Inflammatory macrophage treated with lipopolysaccharide for 1 hour (primary cell): Measurements from ENCODE around the gene CPNE6.

Source experiments
- DNase-seq, 2 donors: peaks; one replicate each; pipeline ENCODE4 v3.0.0-alpha.2; 2020 to 2022

Gene CPNE6

DNA sequence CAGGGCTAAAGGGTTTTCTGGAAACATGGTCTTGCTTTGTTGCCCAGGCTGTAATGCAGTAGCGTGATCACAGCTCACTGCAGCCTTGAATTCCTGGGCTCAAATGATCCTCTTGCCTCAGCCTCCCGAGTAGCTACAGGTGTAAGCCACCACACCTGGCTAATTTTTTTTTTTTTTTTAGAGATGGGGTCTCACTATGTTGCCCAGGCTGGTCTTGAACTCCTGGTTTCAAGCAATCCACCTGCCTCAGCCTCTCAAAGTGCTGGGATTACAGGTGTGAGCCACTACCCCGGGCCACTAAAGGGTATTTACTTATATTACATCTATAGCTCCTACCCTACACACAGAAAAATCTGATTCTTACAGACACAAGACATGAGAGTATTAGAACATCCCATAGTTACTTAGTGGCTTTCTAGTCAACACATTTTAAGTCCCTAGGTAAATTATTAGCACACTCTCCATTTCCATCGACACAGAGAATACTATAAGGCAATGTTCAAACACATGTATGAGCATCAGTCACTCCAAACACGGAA is 37.0 kb downstream of the CPNE6 start:
- DNase-seq = no peak

DNA sequence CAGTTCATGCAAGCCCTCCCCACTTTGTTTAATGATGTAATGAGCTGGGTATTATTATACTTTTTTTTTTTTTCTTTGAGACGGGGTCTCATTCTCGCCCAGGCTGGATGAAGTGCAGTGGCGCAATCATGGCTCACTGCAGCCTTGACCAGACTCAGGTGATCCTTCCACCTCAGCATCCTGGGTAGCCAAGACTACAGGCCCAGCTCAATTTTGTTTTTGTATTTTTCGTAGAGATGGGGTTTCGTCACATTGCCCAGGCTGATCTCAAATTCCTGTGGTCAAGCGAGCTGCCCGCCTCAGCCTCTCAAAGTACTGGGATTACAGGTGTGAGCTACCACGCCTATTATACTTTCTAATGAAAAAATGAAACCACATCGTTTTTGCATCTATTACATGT is 38.7 kb downstream of the CPNE6 start:
- DNase-seq = no peak

GRCh38 chr14:24110523-24110922 is 39.2 kb downstream of the CPNE6 start:
- no peak for DNase-seq

DNA sequence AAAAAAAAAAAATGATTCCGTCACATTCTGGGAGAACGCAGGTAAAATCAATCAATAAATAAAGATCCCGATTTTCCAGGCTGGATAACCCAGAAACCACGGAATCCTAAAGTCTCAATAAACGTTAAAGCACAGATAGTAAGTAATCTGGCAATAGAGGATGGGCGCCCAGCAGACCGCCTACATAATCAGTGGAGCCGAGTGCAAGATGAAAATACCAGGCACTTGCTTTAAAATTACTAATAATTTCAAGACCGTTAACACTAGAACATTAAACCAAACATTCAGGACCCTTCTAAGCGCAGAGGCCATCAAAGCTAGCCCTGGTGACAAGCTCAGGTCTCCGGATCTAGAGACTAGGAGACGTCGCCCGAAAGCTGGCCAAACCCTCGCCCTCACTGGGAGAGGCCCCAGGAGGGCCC is 42.0 kb downstream of the CPNE6 start:
- DNase-seq = peak in 1 of 2 donors; percentile 35

- peak; percentile 91 to 97 for DNase-seq
Observed at GRCh38 chr14:24113801-24114531, 42.6 kb downstream of the CPNE6 start.

GRCh38 chr14:24114532-24115421 is 43.4 kb downstream of the CPNE6 start, which contains the start of the genes DCAF11 and NRL:
DCAF11 (plus strand) TSS chr14:24114777; CDS start chr14:24115595, 818 bp downstream.
NRL (minus strand) TSS chr14:24114949; CDS start chr14:24082848, 32,101 bp downstream.
- DNase-seq = peak; percentile 99 to 100

DNA sequence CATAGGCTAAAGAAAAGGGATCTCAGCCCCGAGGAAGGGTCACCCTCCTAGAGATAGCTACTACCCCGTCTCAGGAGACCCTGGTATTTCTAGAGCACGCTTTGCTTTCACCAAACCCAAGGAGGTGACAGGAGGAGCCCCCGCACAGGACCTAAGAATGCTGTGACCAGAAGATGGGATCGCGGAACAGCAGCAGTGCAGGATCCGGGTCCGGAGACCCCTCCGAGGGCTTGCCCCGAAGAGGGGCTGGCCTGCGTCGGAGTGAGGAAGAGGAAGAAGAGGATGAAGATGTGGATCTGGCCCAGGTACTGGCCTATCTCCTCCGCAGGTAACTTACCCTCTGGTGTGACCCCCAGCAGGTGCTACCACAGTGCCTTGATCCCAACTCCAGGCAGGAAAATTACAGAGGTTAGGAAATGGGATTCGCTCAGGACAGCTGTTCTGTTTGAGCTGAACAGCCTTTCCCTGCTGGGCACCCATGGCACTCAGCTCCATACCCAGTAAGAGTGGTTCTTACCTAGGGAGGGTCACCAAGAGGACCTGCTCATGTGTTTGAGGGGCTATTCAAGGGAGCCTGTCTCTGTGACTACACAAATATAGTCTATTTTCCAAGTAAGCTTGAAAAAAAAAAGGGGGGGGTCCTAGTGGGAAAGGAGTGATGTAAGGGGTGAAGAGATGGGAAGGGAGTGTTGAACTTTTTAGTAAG is 44.2 kb downstream of the CPNE6 start:
- no peak for DNase-seq

DNA sequence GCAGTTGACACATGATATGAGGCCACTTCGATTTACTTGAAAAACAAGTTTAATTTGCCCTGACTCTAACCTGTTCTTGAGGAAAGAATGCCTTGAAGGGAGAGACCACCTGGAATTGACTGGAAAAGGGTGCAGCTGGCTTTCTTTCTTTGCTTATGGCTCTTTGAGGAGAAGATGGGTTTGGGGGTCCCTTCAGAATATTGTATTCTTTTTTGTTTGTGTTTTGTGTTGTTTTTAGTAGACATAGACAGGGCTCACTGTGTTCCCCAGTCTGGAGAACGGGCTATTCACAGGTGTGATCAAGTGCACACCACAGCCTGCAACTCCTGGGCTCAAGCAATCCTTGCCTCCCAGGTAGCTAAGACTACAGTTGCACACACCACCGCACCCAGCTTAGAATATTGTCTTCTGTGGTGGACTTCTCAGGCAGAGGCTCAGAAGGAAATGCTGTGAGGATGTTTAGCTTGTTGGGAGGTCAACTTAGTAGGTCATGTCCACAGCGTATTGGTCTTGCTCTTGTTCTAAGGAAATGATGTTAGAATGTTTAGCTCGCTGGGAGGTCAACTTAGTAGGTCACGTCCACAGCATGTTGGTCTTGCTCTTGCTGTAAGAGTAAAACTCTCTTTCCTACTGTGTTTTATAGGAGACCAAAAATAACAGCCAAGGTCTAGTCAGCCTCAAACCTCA is 44.9 kb downstream of the CPNE6 start:
- DNase-seq = no peak

DNA sequence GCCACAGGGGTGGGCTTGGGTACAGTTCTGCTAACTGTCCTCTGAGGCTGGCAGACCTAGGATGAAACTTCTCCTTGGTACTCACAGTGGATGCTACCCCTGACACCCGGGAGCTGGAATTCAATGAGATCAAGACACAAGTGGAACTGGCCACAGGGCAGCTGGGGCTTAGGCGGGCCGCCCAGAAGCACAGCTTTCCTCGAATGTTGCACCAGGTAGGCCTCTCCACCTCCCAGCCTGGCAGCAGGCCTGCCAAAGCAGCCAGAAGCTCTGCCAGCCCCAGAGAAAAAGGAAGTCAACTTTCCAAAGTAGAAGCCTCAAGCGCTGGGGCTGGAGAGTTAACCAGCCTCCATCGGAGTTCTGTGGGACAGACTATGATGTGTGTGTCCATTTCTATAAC is 45.8 kb downstream of the CPNE6 start:
- DNase-seq = no peak

- DNase-seq = no peak
Observed at GRCh38 chr14:24119691-24120090, 48.3 kb downstream of the CPNE6 start.

GRCh38 chr14:24121210-24121609 is 49.8 kb downstream of the CPNE6 start:
- DNase-seq = no peak

DNA sequence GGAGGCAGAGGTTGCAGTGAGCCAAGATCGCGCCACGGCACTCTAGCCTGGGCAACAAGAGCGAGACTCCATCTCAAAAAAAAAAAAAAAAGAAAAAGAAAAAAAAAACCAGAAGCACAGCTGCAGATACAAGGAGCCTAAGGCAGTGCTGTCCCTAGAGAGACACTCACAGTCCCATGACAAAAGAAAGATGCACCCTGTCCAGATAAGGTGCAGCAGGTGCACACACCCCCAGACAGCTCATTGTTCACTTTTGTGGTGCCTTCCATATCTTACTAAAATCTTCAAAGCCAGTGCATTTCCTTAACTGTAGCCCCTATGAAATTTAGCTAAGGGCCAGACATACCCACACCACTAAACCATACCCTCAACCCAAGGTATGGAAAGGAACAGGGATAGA is 51.1 kb downstream of the CPNE6 start:
- DNase-seq = no peak

DNA sequence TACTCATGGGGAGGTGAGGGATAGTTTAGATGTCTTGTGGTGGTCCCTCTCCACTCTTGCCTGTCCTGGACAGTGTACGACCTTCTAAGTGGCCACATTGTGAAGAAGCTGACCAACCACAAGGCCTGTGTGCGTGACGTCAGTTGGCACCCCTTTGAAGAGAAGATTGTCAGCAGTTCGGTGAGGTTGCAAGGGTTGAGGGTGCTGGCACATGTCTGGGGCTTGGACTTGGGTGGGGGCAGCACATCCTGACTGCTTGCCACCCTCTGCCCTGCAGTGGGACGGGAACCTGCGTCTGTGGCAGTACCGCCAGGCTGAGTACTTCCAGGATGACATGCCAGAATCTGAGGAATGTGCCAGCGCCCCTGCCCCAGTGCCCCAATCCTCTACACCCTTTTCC is 51.5 kb downstream of the CPNE6 start:
- no peak for DNase-seq

- DNase-seq = no peak
Observed at GRCh38 chr14:24123424-24124417, 52.4 kb downstream of the CPNE6 start.

- no peak for DNase-seq
Observed at GRCh38 chr14:24126939-24127338, 55.6 kb downstream of the CPNE6 start.

DNA sequence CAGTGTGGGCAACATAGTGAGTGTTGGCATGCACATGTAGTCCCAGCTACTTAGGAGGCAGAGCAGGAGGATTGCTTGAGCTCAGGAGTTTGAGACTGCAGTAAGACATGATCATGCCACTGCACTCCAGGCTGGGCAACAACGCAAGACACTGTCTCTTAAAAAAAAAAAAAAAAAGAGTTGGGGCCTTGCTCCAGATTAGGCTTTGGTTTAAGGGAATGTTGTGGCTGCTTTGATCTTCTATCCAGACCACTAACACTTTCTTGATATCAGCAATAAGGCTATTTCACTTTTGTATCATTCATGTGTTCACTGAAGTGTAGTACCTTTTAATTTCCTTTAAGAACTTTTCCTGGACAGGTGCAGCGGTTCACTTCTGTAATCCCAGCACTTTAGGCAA is 56.3 kb downstream of the CPNE6 start:
- no peak for DNase-seq
